K562 treated with DMSO at 1 percent for 12 hours (cell line): Measurements from ENCODE around the gene TMEM178B. TPM values are rescaled to one million over a fixed set of nuclear protein-coding genes. Genes with fewer than 3 reads are reported as not detected.

Experiments used
- total RNA-seq: library from RNA; unstranded; fragments of 300-600 nt; gene quantifications from 2 replicates; pipeline ENCODE4 v1.2.3, GENCODE V29; 2022; ENCODE audit not compliant: insufficient read depth

Gene TMEM178B
- total RNA-seq: 0.09 TPM in 1 of 2 replicates, not detected in the other

DNA sequence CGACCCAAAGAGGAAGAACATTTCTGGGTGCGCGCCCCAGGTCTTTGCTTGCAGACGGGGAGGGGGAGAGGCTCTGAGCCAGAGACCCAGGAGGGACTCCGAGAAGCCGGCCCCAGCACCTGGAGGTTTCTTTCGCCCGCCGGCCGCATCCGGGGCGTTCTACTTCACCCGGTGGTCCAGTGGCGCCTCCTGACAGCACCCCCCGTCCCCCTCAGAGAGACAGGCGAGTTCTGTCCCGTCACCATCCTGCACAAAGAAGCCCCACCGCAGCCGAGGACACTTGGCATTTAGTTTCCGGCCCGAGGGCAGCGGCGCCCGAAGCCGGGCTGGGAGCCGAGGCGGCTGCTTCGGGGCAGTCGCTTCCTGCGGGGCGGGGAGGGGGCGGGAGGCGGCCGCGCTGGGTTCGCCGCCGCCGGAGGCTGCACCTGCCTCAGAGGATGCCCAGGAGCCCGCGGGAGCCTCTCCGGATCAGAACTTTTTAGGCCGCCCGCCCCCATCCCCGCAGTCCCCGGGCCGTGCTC, at the start of gene TMEM178B:
TMEM178B (plus strand) TSS at position 424 of the 521 bp plus-strand sequence.

Other genes starting within 250 kb of the TMEM178B start
- gene BRAF, start 149.1 kb upstream of the TMEM178B start, total RNA-seq: 3.7 and 16.8 TPM in 2 replicates
- gene MRPS33, start 59.1 kb upstream of the TMEM178B start, total RNA-seq: 68.5 and 95.2 TPM in 2 replicates